ENCODE results near the gene PLA2G4C. TPM values are rescaled to one million over a fixed set of nuclear protein-coding genes. Genes with fewer than 3 reads are reported as not detected.

PLA2G4C gene
- total RNA-seq, 4 donors from 2014 or later: 25.7 to 61.1 (median 51.1) TPM

DNA sequence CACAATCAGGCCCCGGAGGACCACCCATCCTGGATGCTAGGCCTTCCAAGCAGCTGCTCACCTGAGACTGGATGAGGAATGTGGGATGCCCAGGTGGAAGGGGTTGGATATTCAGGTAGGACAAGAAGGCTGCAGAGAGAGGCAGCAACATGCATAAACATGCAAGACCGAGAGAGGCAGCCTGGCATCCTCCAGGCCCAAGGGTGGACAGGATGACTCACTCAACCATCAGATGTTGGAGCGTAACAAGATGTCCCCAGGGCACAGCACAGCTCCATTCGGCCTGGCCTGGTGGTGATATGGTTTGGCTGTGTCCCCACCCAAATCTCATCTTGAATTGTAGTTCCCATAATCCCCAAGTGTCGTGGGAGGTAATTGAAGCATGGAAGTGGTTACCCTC lies 56.8 kb downstream of the PLA2G4C start:
- Histone ChIP-seq H3K27me3 (no peaks in the 10 kb centered on the region), H3K27ac (no peak overlapping the region), H3K36me3 (peaks cover 0 to 69% of the 10 kb centered on the region in 2 donors), H3K4me3 (no peak overlapping the region), H3K4me1 (no peaks in the 10 kb centered on the region), H3K9me3 (no peaks in the 10 kb centered on the region)
- in situ Hi-C loops (cut with MboI; ENCODE audit: low sequenced_read_pairs in 4 of 4) (no loop called here), intact Hi-C loops (cut with DNase I; ENCODE audit: low total_unique reads) (no loop called here)
- TF ChIP-seq, protein P1, sequence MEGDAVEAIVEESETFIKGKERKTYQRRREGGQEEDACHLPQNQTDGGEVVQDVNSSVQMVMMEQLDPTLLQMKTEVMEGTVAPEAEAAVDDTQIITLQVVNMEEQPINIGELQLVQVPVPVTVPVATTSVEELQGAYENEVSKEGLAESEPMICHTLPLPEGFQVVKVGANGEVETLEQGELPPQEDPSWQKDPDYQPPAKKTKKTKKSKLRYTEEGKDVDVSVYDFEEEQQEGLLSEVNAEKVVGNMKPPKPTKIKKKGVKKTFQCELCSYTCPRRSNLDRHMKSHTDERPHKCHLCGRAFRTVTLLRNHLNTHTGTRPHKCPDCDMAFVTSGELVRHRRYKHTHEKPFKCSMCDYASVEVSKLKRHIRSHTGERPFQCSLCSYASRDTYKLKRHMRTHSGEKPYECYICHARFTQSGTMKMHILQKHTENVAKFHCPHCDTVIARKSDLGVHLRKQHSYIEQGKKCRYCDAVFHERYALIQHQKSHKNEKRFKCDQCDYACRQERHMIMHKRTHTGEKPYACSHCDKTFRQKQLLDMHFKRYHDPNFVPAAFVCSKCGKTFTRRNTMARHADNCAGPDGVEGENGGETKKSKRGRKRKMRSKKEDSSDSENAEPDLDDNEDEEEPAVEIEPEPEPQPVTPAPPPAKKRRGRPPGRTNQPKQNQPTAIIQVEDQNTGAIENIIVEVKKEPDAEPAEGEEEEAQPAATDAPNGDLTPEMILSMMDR (IDR thresholded peaks at IDR 0.05 in 4 of 5, conservative IDR thresholded peaks at IDR 0.05 in 1 of 5): no peak
- TF ChIP-seq POLR2A (IDR thresholded peaks at IDR 0.05): no peak
- DNase-seq: no peak
- no peak for ATAC-seq

DNA sequence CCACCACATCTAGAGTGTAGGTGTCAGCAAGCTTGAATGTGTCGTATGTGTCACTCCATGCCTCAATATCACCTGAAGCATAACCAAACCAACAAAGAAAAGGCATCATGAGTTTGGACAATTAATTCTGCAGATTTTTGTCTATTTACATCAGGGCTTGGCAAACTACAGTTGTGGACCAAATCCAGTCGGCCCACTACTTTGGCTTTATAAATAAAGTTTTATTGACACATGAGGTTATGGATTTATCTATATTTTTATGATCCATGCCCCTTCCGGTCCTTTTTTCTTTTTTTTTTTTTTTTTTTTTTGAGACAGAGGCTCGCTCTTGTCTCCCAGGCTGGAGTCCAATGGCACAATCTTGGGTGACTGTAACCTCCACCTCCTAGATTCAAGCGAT lies 57.5 kb downstream of the PLA2G4C start:
- Histone ChIP-seq H3K4me3 (no peak overlapping the region), H3K4me1 (no peaks in the 10 kb centered on the region), H3K9me3 (no peaks in the 10 kb centered on the region), H3K36me3 (peaks cover 0 to 77% of the 10 kb centered on the region in 2 donors), H3K27ac (no peak overlapping the region), H3K27me3 (no peaks in the 10 kb centered on the region)
- ATAC-seq: no peak
- in situ Hi-C loops (cut with MboI; ENCODE audit: low sequenced_read_pairs in 4 of 4): no loop called here
- intact Hi-C loops (cut with DNase I; ENCODE audit: low total_unique reads): no loop called here
- no peak for DNase-seq
- no peak for TF ChIP-seq POLR2A (IDR thresholded peaks at IDR 0.05)
- TF ChIP-seq, protein P1 (IDR thresholded peaks at IDR 0.05 in 4 of 5, conservative IDR thresholded peaks at IDR 0.05 in 1 of 5): no peak

DNA sequence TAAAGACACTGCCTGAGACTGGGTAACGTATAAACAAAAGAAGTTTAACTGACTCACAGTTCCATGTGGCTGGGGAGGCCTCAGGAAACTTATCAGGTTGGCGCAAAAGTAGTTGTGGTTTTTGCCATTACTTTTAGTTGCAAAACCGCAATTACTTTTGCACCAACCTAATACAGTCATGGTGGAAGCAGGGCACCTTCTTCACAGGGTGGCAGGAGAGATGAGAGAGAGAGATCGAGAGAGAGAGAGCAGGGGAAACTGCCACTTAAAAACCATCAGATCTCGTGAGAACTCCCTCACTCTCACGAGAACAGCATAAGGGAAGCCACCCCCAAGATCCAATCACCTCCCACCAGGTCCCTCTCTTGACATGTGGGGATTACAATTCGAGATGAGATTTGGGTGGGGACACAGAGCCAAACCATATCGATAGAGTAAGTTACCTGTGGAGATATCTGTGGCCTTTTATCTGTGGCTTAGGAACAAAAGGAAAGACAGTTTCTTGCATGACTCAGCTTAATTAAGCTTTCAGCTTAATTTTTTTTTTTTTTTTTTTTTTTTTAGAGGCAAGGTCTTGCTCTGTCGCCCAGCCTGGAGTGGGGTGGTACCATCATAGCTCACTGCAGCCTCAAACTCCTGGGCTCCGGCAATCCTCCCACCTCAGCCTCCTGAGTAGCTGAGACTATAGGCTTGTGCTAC lies 59.1 kb downstream of the PLA2G4C start:
- TF ChIP-seq POLR2A (IDR thresholded peaks at IDR 0.05): no peak
- TF ChIP-seq, protein P1 (IDR thresholded peaks at IDR 0.05 in 4 of 5, conservative IDR thresholded peaks at IDR 0.05 in 1 of 5): no peak
- DNase-seq: no peak
- H3K36me3 ChIP-seq: peaks cover 0 to 85% of the 10 kb centered on the region in 2 donors
- H3K9me3 ChIP-seq: no peaks in the 10 kb centered on the region
- no peaks in the 10 kb centered on the region for H3K27me3 ChIP-seq
- no peak for ATAC-seq
- H3K27ac ChIP-seq: no peak overlapping the region
- in situ Hi-C loops (cut with MboI; ENCODE audit: low sequenced_read_pairs in 4 of 4): no loop called here
- intact Hi-C loops (cut with DNase I; ENCODE audit: low total_unique reads): no loop called here
- no peaks in the 10 kb centered on the region for H3K4me1 ChIP-seq
- H3K4me3 ChIP-seq: no peak overlapping the region

DNA sequence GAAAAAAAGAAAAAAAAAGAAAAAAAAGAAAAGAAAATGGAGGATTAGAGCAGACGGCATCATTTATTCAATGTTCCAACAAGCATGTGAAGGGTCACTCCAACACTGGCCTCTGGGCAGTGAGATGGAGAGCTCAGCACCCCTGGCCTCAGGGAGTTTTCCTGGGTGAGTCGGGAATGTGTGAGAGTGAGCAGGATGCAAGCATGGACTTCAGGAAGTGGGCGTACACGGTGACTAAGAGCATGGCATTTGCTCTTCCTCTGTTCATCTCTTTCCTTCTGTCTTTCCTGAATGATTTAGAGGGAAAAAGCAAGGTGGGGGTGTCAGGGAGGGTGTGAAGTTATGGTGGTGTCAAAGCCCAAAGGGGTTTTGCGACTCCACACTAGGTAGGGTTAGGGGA lies 66.1 kb downstream of the PLA2G4C start:
- Histone ChIP-seq H3K27me3 (no peaks in the 10 kb centered on the region), H3K27ac (no peak overlapping the region), H3K4me1 (no peaks in the 10 kb centered on the region), H3K36me3 (peaks cover 0 to 23% of the 10 kb centered on the region in 2 donors), H3K9me3 (no peaks in the 10 kb centered on the region), H3K4me3 (no peak overlapping the region)
- DNase-seq (no peak), ATAC-seq (no peak)
- TF ChIP-seq, protein P1 (IDR thresholded peaks at IDR 0.05 in 4 of 5, conservative IDR thresholded peaks at IDR 0.05 in 1 of 5): no peak
- TF ChIP-seq POLR2A (IDR thresholded peaks at IDR 0.05): no peak
- in situ Hi-C loops (cut with MboI; ENCODE audit: low sequenced_read_pairs in 4 of 4): no loop called here
- intact Hi-C loops (cut with DNase I; ENCODE audit: low total_unique reads): no loop called here

Measured in gastrocnemius medialis (tissue), 4 donors.